Choroid plexus epithelial cell (primary cell): ENCODE results near the gene CREB3L4.

Experiments used
- DNase-seq: peaks from one replicate; pipeline ENCODE4 v3.0.0-alpha.2; 2010; ENCODE audit warnings: low read depth
- H3K4me3 ChIP-seq: 2 replicates; pipeline ENCODE4 v1.5.1; 2011; ENCODE audit warnings: low read depth, mild to moderate bottlenecking, control low read depth, low read length, moderate library complexity
- CTCF ChIP-seq: conservative IDR thresholded peaks from 2 replicates; pipeline ENCODE4 v1.5.1; 2011; ENCODE audit warnings: low read depth, mild to moderate bottlenecking, control low read depth, inconsistent platforms, low read length, moderate library complexity

Gene CREB3L4

GRCh38 chr1:153968000-153968363 is 280 bp downstream of the CREB3L4 start:
- TF ChIP-seq CTCF: no peak
- no peak for DNase-seq
- peak overlapping the region; percentile 72 for H3K4me3 ChIP-seq

GRCh38 chr1:153968408-153968807 is 706 bp downstream of the CREB3L4 start:
- TF ChIP-seq CTCF: no peak
- H3K4me3 ChIP-seq: peak overlapping the region; percentile 72
- no peak for DNase-seq

GRCh38 chr1:153968972-153969371 is 1.3 kb downstream of the CREB3L4 start:
- no peak for DNase-seq

GRCh38 chr1:153970346-153970745 is 2.6 kb downstream of the CREB3L4 start:
- TF ChIP-seq CTCF: no peak
- H3K4me3 ChIP-seq: no peak overlapping the region
- DNase-seq: no peak

More at GRCh38 chr1:153968972-153969371, 1.3 kb downstream of the CREB3L4 start:
- no peak overlapping the region for H3K4me3 ChIP-seq
- no peak for TF ChIP-seq CTCF

GRCh38 chr1:153973071-153973470 is 5.4 kb downstream of the CREB3L4 start:
- DNase-seq: no peak
- no peak overlapping the region for H3K4me3 ChIP-seq
- TF ChIP-seq CTCF: no peak

- no peak for DNase-seq
- H3K4me3 ChIP-seq: no peak overlapping the region
- no peak for TF ChIP-seq CTCF
Measured at GRCh38 chr1:153973525-153973924, 5.8 kb downstream of the CREB3L4 start.

- no peak for TF ChIP-seq CTCF
- DNase-seq: no peak
- H3K4me3 ChIP-seq: peak overlapping the region; percentile 96
Measured at GRCh38 chr1:153976819-153977249, 9.1 kb downstream of the CREB3L4 start.
